ENCODE results near the gene HIKESHI.
"Not testable (repeated sequence)": the region's sequence is repeated elsewhere in the genome, so short reads cannot be mapped to it uniquely, and the experiment has no call there.

The HIKESHI gene

GRCh38 chr11:86292912-86293616, 9.0 kb upstream of the HIKESHI start:
- in situ Hi-C loops (cut with MboI; ENCODE audit: low sequenced_read_pairs): no loop called here

- in situ Hi-C loops (cut with MboI; ENCODE audit: low sequenced_read_pairs): no loop called here
Measured at GRCh38 chr11:86294026-86294425, 8.0 kb upstream of the HIKESHI start.

- in situ Hi-C loops (cut with MboI; ENCODE audit: low sequenced_read_pairs): no loop called here
Measured at GRCh38 chr11:86301742-86302091, 323 bp upstream of the HIKESHI start.

- in situ Hi-C loops (cut with MboI; ENCODE audit: low sequenced_read_pairs): no loop called here
Measured at GRCh38 chr11:86303257-86303656, 1.2 kb downstream of the HIKESHI start.

GRCh38 chr11:86308710-86309109, 6.7 kb downstream of the HIKESHI start:
- in situ Hi-C loops (cut with MboI; ENCODE audit: low sequenced_read_pairs): not testable (repeated sequence)

- in situ Hi-C loops (cut with MboI; ENCODE audit: low sequenced_read_pairs): no loop called here
Measured at GRCh38 chr11:86313793-86314192, 11.8 kb downstream of the HIKESHI start.

- in situ Hi-C loops (cut with MboI; ENCODE audit: low sequenced_read_pairs): no loop called here
Measured at GRCh38 chr11:86314636-86315035, 12.6 kb downstream of the HIKESHI start.

- in situ Hi-C loops (cut with MboI; ENCODE audit: low sequenced_read_pairs): no loop called here
Measured at GRCh38 chr11:86335131-86335767, 33.2 kb downstream of the HIKESHI start.

- in situ Hi-C loops (cut with MboI; ENCODE audit: low sequenced_read_pairs): no loop called here
Measured at GRCh38 chr11:86337227-86337626, 35.2 kb downstream of the HIKESHI start.

- in situ Hi-C loops (cut with MboI; ENCODE audit: low sequenced_read_pairs): no loop called here
Measured at GRCh38 chr11:86341382-86341781, 39.3 kb downstream of the HIKESHI start.

- in situ Hi-C loops (cut with MboI; ENCODE audit: low sequenced_read_pairs): no loop called here
Measured at GRCh38 chr11:86346513-86346912, 44.5 kb downstream of the HIKESHI start.

GRCh38 chr11:86355256-86355655, 53.2 kb downstream of the HIKESHI start:
- in situ Hi-C loops (cut with MboI; ENCODE audit: low sequenced_read_pairs): no loop called here

GRCh38 chr11:86357412-86357811, 55.4 kb downstream of the HIKESHI start:
- in situ Hi-C loops (cut with MboI; ENCODE audit: low sequenced_read_pairs): not testable (repeated sequence)

GRCh38 chr11:86358720-86359119, 56.7 kb downstream of the HIKESHI start:
- in situ Hi-C loops (cut with MboI; ENCODE audit: low sequenced_read_pairs): no loop called here

- in situ Hi-C loops (cut with MboI; ENCODE audit: low sequenced_read_pairs): no loop called here
Measured at GRCh38 chr11:86360775-86361395, 58.8 kb downstream of the HIKESHI start.

GRCh38 chr11:86363424-86363823, 61.4 kb downstream of the HIKESHI start:
- in situ Hi-C loops (cut with MboI; ENCODE audit: low sequenced_read_pairs): no loop called here

GRCh38 chr11:86365546-86365945, 63.5 kb downstream of the HIKESHI start:
- in situ Hi-C loops (cut with MboI; ENCODE audit: low sequenced_read_pairs): no loop called here

- in situ Hi-C loops (cut with MboI; ENCODE audit: low sequenced_read_pairs): no loop called here
Measured at GRCh38 chr11:86369668-86370067, 67.6 kb downstream of the HIKESHI start.

GRCh38 chr11:86370171-86370570, 68.1 kb downstream of the HIKESHI start:
- in situ Hi-C loops (cut with MboI; ENCODE audit: low sequenced_read_pairs): no loop called here

- in situ Hi-C loops (cut with MboI; ENCODE audit: low sequenced_read_pairs): no loop called here
Measured at GRCh38 chr11:86370922-86371594, 69.0 kb downstream of the HIKESHI start.

- in situ Hi-C loops (cut with MboI; ENCODE audit: low sequenced_read_pairs): no loop called here
Measured at GRCh38 chr11:86372041-86372440, 70.0 kb downstream of the HIKESHI start.

- in situ Hi-C loops (cut with MboI; ENCODE audit: low sequenced_read_pairs): no loop called here
Measured at GRCh38 chr11:86372586-86372985, 70.5 kb downstream of the HIKESHI start.

Data from hTERT RPE-1 (cell line).